H1 (cell line): Measurements from ENCODE around the gene GSDMA. TPM values are rescaled to one million over a fixed set of nuclear protein-coding genes. Genes with fewer than 3 reads are reported as not detected.
A peak's percentile ranks its signal among the peaks of the same experiment; 100 is the strongest.

Experiments
- CTCF ChIA-PET: fragments of 300-600 bp; sonication (Branson Sonifier 250); formaldehyde crosslinking; loops from one replicate; lab custom pipeline; 2021; ENCODE audit not compliant: partially characterized antibody; lab: Charles Lee
- POLR2A ChIA-PET: fragments of 300-600 bp; sonication (Branson Sonifier 250); formaldehyde crosslinking; loops from one replicate; lab custom pipeline; 2021; ENCODE audit warnings: inconsistent platforms; ENCODE audit not compliant: partially characterized antibody; lab: Charles Lee
- DNase-seq, 2 experiments: peaks; one replicate each; pipeline versions ENCODE4 v3.0.0 to v3.0.0-alpha.2; 2010 to 2022; ENCODE audit warnings: low spot score in 2 of 2, low read depth in 1 of 2, mixed read lengths in 1 of 2
- FAIRE-seq: peaks from 2 replicates; lab custom pipeline; 2011; peaks lifted over from hg19 to GRCh38; lab: Jason Lieb, UNC
- H2AFZ ChIP-seq: 2 replicates; pipeline ENCODE4 v1.8.1; 2012; ENCODE audit warnings: low read length, inconsistent platforms
- H2AK5ac ChIP-seq: 2 replicates; pipeline ENCODE4 v1.6.1; 2013; ENCODE audit warnings: low read depth, low read length
- H2BK120ac ChIP-seq: replicated peaks from 2 replicates; pipeline ENCODE3; 2013; ENCODE audit warnings: low read depth, low read length, inconsistent platforms
- H2BK12ac ChIP-seq: 2 replicates; pipeline ENCODE4 v1.6.1; 2013; ENCODE audit warnings: low read depth, low read length
- H2BK15ac ChIP-seq: 2 replicates; pipeline ENCODE4 v1.6.1; 2013; ENCODE audit warnings: low read length
- H2BK20ac ChIP-seq: 2 replicates; pipeline ENCODE4 v1.6.1; 2013; ENCODE audit warnings: low read length
- H2BK5ac ChIP-seq: 2 replicates; pipeline ENCODE4 v1.6.1; 2013; ENCODE audit warnings: low read depth, low read length
- H3K14ac ChIP-seq: 2 replicates; pipeline ENCODE4 v1.6.1; 2013; ENCODE audit warnings: inconsistent platforms; ENCODE audit not compliant: insufficient read length
- H3K18ac ChIP-seq: 2 replicates; pipeline ENCODE4 v1.6.1; 2013; ENCODE audit warnings: low read length; ENCODE audit errors: extremely low read depth
- H3K23ac ChIP-seq: 2 replicates; pipeline ENCODE4 v1.6.1; 2013; ENCODE audit warnings: inconsistent platforms; ENCODE audit not compliant: insufficient read length
- H3K23me2 ChIP-seq: 2 replicates; pipeline ENCODE4 v1.6.1; 2013; ENCODE audit warnings: low read depth, low read length
- H3K27ac ChIP-seq: 2 replicates; pipeline ENCODE4 v1.6.1; 2011; ENCODE audit warnings: low read depth, low read length, inconsistent platforms
- H3K27me3 ChIP-seq, 4 experiments: replicated peaks in 1 of 4; 1 replicate in 1 of 4; 2 replicates in 3 of 4; pipeline versions ENCODE4 v1.6.1 to v1.8.1; 2011 to 2013; ENCODE audit warnings: low read length in 3 of 4, mild to moderate bottlenecking in 3 of 4, inconsistent platforms in 2 of 4, mixed read lengths in 2 of 4, moderate library complexity in 1 of 4; ENCODE audit not compliant: control insufficient read depth in 3 of 4, insufficient read depth in 3 of 4; ENCODE audit errors: extremely low read depth in 1 of 4
- H3K36me3 ChIP-seq, 4 experiments: 2 replicates each; pipeline versions ENCODE4 v1.6.1 to v1.8.1; 2011 to 2013; ENCODE audit warnings: mild to moderate bottlenecking in 4 of 4, low read length in 3 of 4, moderate library complexity in 2 of 4, control low read depth in 1 of 4, inconsistent platforms in 1 of 4; ENCODE audit not compliant: insufficient read depth in 4 of 4, control insufficient read depth in 2 of 4
- H3K4ac ChIP-seq: replicated peaks from 2 replicates; pipeline ENCODE3; 2013; ENCODE audit warnings: low read length, low read depth, mixed read lengths, inconsistent platforms; ENCODE audit not compliant: insufficient read length
- H3K4me1 ChIP-seq, 4 experiments: replicated peaks in 1 of 4; 1 replicate in 1 of 4; 2 replicates in 3 of 4; pipeline versions ENCODE4 v1.6.1 to v1.8.1; 2011 to 2013; ENCODE audit warnings: low read length in 3 of 4, inconsistent platforms in 2 of 4, mixed read lengths in 1 of 4; ENCODE audit not compliant: insufficient read depth in 4 of 4, control insufficient read depth in 3 of 4
- H3K4me2 ChIP-seq, 2 experiments: 2 replicates each; pipeline versions ENCODE4 v1.6.1 to v1.8.1; 2011 to 2013; ENCODE audit warnings: low read depth in 2 of 2, low read length in 2 of 2, control low read depth in 1 of 2, inconsistent platforms in 1 of 2, mild to moderate bottlenecking in 1 of 2; ENCODE audit not compliant: insufficient read depth in 1 of 2
- H3K4me3 ChIP-seq, 4 experiments: fragments of 200-600, 300-600 bp in 1 of 4; sonication (generic), shearing (Covaris generic), sonication (Bioruptor Twin) in 1 of 4; 2 replicates each; pipeline versions ENCODE4 v1.5.1 to v1.8.1; 2011 to 2016; ENCODE audit warnings: low read length in 4 of 4, low read depth in 3 of 4, control low read depth in 2 of 4, inconsistent platforms in 2 of 4, mild to moderate bottlenecking in 2 of 4, mixed read lengths in 1 of 4, moderate library complexity in 1 of 4; ENCODE audit not compliant: insufficient read depth in 2 of 4; ENCODE audit errors: extremely low read depth in 1 of 4
- H3K56ac ChIP-seq: replicated peaks from 2 replicates; pipeline ENCODE3; 2013; ENCODE audit warnings: low read depth, mild to moderate bottlenecking, mixed read lengths, low read length, inconsistent platforms; ENCODE audit not compliant: insufficient read length
- H3K79me1 ChIP-seq: 2 replicates; pipeline ENCODE4 v1.6.1; 2013; ENCODE audit warnings: low read depth, low read length, control low read depth
- H3K79me2 ChIP-seq, 2 experiments: 2 replicates each; pipeline versions ENCODE4 v1.6.1 to v1.8.1; 2012 to 2013; ENCODE audit warnings: low read length in 2 of 2, mild to moderate bottlenecking in 2 of 2, inconsistent platforms in 1 of 2; ENCODE audit not compliant: insufficient read depth in 2 of 2, control insufficient read depth in 1 of 2
- H3K9ac ChIP-seq, 4 experiments: replicated peaks in 1 of 4; 1 replicate in 1 of 4; 2 replicates in 3 of 4; pipeline versions ENCODE4 v1.6.1 to v1.8.1; 2011 to 2013; ENCODE audit warnings: low read depth in 3 of 4, low read length in 3 of 4, control low read depth in 2 of 4, mild to moderate bottlenecking in 2 of 4, moderate library complexity in 2 of 4, inconsistent platforms in 1 of 4; ENCODE audit errors: extremely low read depth in 1 of 4
- H3K9me3 ChIP-seq, 2 experiments: 2 replicates each; pipeline versions ENCODE4 v1.6.1 to v1.8.1; 2012 to 2013; ENCODE audit warnings: mild to moderate bottlenecking in 2 of 2, moderate library complexity in 2 of 2, control low read depth in 1 of 2, inconsistent platforms in 1 of 2, low read depth in 1 of 2, low read length in 1 of 2, mixed read lengths in 1 of 2; ENCODE audit not compliant: insufficient read depth in 2 of 2
- H4K20me1 ChIP-seq, 2 experiments: replicated peaks in 1 of 2; 2 replicates each; pipeline versions ENCODE3 to v1.8.1; 2011 to 2013; ENCODE audit warnings: inconsistent platforms in 2 of 2, low read length in 2 of 2, mild to moderate bottlenecking in 1 of 2; ENCODE audit not compliant: insufficient read depth in 2 of 2, control insufficient read depth in 1 of 2
- H4K5ac ChIP-seq: 2 replicates; pipeline ENCODE4 v1.6.1; 2013; ENCODE audit warnings: low read length, low read depth, mixed read lengths, inconsistent platforms; ENCODE audit not compliant: insufficient read length
- H4K8ac ChIP-seq: 2 replicates; pipeline ENCODE4 v1.8.0; 2013; ENCODE audit warnings: mild to moderate bottlenecking, moderate library complexity, low read length, inconsistent platforms; ENCODE audit not compliant: insufficient read depth; ENCODE audit errors: extremely low read depth
- H4K91ac ChIP-seq: replicated peaks from 2 replicates; pipeline ENCODE3; 2013; ENCODE audit warnings: low read length, mixed read lengths, inconsistent platforms; ENCODE audit not compliant: insufficient read length
- CEBPB ChIP-seq: IDR thresholded peaks from 2 replicates; pipeline ENCODE4 v1.6.1; 2012; ENCODE audit warnings: low read depth, low read length
- HDAC2 ChIP-seq, 2 experiments: fragments of 300-600 bp in 1 of 2; sonication (generic) in 1 of 2; IDR thresholded peaks; 2 replicates each; pipeline ENCODE4 v1.6.1; 2011 to 2012; ENCODE audit warnings: low read depth in 2 of 2, low read length in 2 of 2, mild to moderate bottlenecking in 2 of 2, moderate library complexity in 2 of 2, borderline replicate concordance in 1 of 2, inconsistent platforms in 1 of 2
- KDM5A ChIP-seq: fragments of 200-600 bp; IDR thresholded peaks from 2 replicates; pipeline ENCODE4 v1.7.1; 2012; ENCODE audit warnings: mild to moderate bottlenecking, low read length, inconsistent platforms, mixed read lengths
- NANOG ChIP-seq: IDR thresholded peaks from 2 replicates; pipeline ENCODE4 v1.6.1; 2011; ENCODE audit warnings: low read length, low read depth, mild to moderate bottlenecking, inconsistent platforms; ENCODE audit not compliant: insufficient read depth, poor library complexity, severe bottlenecking
- PHF8 ChIP-seq: fragments of 200-600 bp; sonication (generic); conservative IDR thresholded peaks from 2 replicates; pipeline ENCODE4 v1.7.1; 2012; ENCODE audit warnings: low read depth, mild to moderate bottlenecking, inconsistent platforms, low read length, moderate library complexity
- POLR2A ChIP-seq, 2 experiments: IDR thresholded peaks; 1 replicate in 1 of 2; 2 replicates in 1 of 2; pipeline ENCODE4 v1.6.1; 2011; ENCODE audit warnings: low read depth in 2 of 2, low read length in 2 of 2, mild to moderate bottlenecking in 2 of 2; ENCODE audit errors: control extremely low read depth in 1 of 2
- POLR2AphosphoS5 ChIP-seq: IDR thresholded peaks from 2 replicates; pipeline ENCODE4 v1.6.1; 2011; ENCODE audit warnings: low read depth, low read length
- RBBP5 ChIP-seq: IDR thresholded peaks from 2 replicates; pipeline ENCODE4 v1.7.1; 2012; ENCODE audit warnings: low read depth, mild to moderate bottlenecking, inconsistent platforms, low read length, moderate library complexity, borderline replicate concordance
- TAF1 ChIP-seq: IDR thresholded peaks from 2 replicates; pipeline ENCODE4 v1.6.1; 2011; ENCODE audit warnings: mild to moderate bottlenecking, low read depth, low read length
- TBP ChIP-seq: IDR thresholded peaks from 2 replicates; pipeline ENCODE4 v1.6.1; 2011; ENCODE audit warnings: low read depth, low read length, improper control_type of control experiment
- YY1 ChIP-seq: IDR thresholded peaks from 2 replicates; pipeline ENCODE4 v1.6.1; 2011; ENCODE audit warnings: low read depth, mild to moderate bottlenecking, low read length
- WGBS, 2 experiments: shearing (Covaris generic) in 1 of 2; methylation state at CpG; one replicate each; pipeline versions ENCODE4 v1.1.6 to v1.1.7; 2013 to 2015; ENCODE audit warnings: low lambda C conversion rate in 2 of 2, mixed read lengths in 2 of 2, inconsistent platforms in 1 of 2, low coverage in 1 of 2, missing lambda C conversion rate in 1 of 2; ENCODE audit not compliant: insufficient replicate concordance in 2 of 2, insufficient coverage in 1 of 2, insufficient read length in 1 of 2; ENCODE audit errors: extremely low coverage in 1 of 2, missing lambda C conversion rate in 1 of 2; 5-methylcytosine and 5-hydroxymethylcytosine counted together
- polyA plus RNA-seq, 7 experiments: library from polyadenylated mRNA; depleted of rRNA in 3 of 7; stranded (reverse) in 5 of 7; unstranded in 2 of 7; fragments of >200 nt in 5 of 7; fragments of 200-250 nt in 2 of 7; gene quantifications; 1 replicate in 5 of 7; 2 replicates in 1 of 7; 4 replicates in 1 of 7; pipeline versions ENCODE4 v1.2.1 to v1.2.3, GENCODE V29; 2011 to 2013; ENCODE audit warnings: missing spikeins in 2 of 7, mixed read lengths in 2 of 7
- total RNA-seq: library from RNA; stranded (reverse); fragmentation: NEBNext Ultra II Directional; extraction: Animal tissue kit (Norgen Biotek cat#: 25700); gene quantifications from 2 replicates; pipeline ENCODE4 v1.2.1, GENCODE V29; 2021

The GSDMA gene
- total and polyA plus RNA-seq, 2 of the 8 experiments (the other 6 are each of a cell fraction or from before 2014, with no cell fraction given) = 0.03 TPM; not detected in 1

DNA sequence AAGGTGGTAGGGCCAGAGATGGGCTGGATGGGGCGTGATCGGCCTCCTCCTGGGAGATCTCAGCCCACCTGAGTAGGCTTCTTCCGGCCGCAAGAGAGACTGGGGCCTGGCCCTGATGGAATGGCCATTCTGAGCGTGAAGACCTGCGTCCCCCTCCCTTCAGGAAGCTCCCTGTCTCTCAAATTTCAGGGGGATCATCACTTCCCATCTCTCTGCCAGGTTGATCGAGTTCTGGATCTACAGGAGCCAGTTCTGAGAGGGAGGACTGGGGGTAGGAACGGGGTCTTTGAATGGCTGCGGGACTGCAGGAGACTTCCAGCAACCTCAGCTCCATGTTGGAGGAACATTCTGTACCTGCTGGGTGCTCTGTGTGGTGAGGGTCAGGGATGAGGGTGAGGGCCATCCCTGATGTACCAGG lies 9.3 kb upstream of the GSDMA start:
- H4K20me1 ChIP-seq = no peaks in the 10 kb centered on the region
- TF ChIP-seq HDAC2 (IDR thresholded peaks at IDR 0.05; ENCODE audit: borderline replicate concordance in 1 of 2, low read depth in 2 of 2, low read length in 2 of 2) = no peak
- TF ChIP-seq RBBP5 = peak; percentile 23; the same call in 1 of the 2 replicates
- TF ChIP-seq TAF1 = peak; percentile 68
- peak in 1 of 2 experiments; percentile 92; a peak in 2 of 3 replicates for TF ChIP-seq POLR2A (IDR thresholded peaks at IDR 0.05; ENCODE audit: control extremely low read depth in 1 of 2, low read depth in 2 of 2, low read length in 2 of 2)
- peak; percentile 16; the same call in 1 of the 2 replicates for TF ChIP-seq YY1
- no peak for TF ChIP-seq KDM5A
- TF ChIP-seq POLR2AphosphoS5 = peak; percentile 87
- peak; percentile 65 for TF ChIP-seq PHF8
- TF ChIP-seq TBP = peak; percentile 58; the same call in 1 of the 2 replicates
- no peak for TF ChIP-seq CEBPB
- peak; percentile 44 for TF ChIP-seq NANOG
- TF ChIP-seq, all 59 proteins: peak for 8
- no peak for DNase-seq
- Histone ChIP-seq H2BK5ac (peak overlapping the region; percentile 93), H3K23ac (no peak overlapping the region), H2BK120ac (peak overlapping the region; percentile 25), H3K4me3 (peak overlapping the region; percentile 30 to 66 (median 46); a peak in 7 of 8 replicates), H3K14ac (no peak overlapping the region), H2BK20ac (no peak overlapping the region), H3K9me3 (no peaks in the 10 kb centered on the region), H3K27ac (peak overlapping the region; percentile 89), H3K23me2 (peaks cover 4% of the 10 kb centered on the region; the same call in 1 of the 2 replicates), H3K18ac (peak overlapping the region; percentile 39), H2AFZ (0 out of 2 replicates have a peak overlapping the region, but pooled peaks have one; percentile 27), H3K4ac (peak overlapping the region; percentile 48), H3K79me1 (0 out of 2 replicates have a peak, but pooled peaks cover 2% of the 10 kb centered on the region), H2BK15ac (peak overlapping the region; percentile 34; the same call in 1 of the 2 replicates), H4K91ac (peak overlapping the region; percentile 91), H3K4me1 (peaks cover 0 to 13% (median 7%) of the 10 kb centered on the region in 4 experiments; a peak in 6 of 7 replicates), H3K27me3 (peaks cover 0 to 5% (median 2%) of the 10 kb centered on the region in 4 experiments; a peak in 3 of 7 replicates), H3K56ac (peak overlapping the region; percentile 57), H3K4me2 (peak overlapping the region; percentile 80 to 91), H3K36me3 (no peaks in the 10 kb centered on the region), H3K9ac (peak overlapping the region in 3 of 4 experiments; percentile 60 to 67 (median 64); a peak in 6 of 7 replicates), H2AK5ac (peak overlapping the region; percentile 94; the same call in 1 of the 2 replicates), H2BK12ac (peak overlapping the region; percentile 75), H4K5ac (peak overlapping the region; percentile 84), H4K8ac (no peak overlapping the region), H3K79me2 (no peaks in the 10 kb centered on the region)
- peak; percentile 86 for FAIRE-seq
- ChIA-PET POLR2A (interaction anchor here (0.6 to 1.8 kb wide), 8 partner anchors 9 to 290 kb away, joined by 3 to 7 read pairs (median 4); partner anchors contain the start of genes GSDMA, LRRC3C, ORMDL3 and PSMD3), CTCF (interaction anchor here (0.6 to 2.5 kb wide), 3 partner anchors 25 to 237 kb away, joined by 3 to 12 read pairs (median 3); partner anchors contain the start of gene PSMD3)
- whole genome bisulfite sequencing, 2 experiments = 18% methylated on average over 9 of the region's 9 CpGs; no CpG with 5 or more reads in 1 of the 2 experiments
